ENCODE measurements around the gene NAT14.

The NAT14 gene

GRCh38 chr19:55453511-55454260, 31.3 kb upstream of the NAT14 start:
- DNase-seq (ENCODE audit: low read depth), result no peak

DNA sequence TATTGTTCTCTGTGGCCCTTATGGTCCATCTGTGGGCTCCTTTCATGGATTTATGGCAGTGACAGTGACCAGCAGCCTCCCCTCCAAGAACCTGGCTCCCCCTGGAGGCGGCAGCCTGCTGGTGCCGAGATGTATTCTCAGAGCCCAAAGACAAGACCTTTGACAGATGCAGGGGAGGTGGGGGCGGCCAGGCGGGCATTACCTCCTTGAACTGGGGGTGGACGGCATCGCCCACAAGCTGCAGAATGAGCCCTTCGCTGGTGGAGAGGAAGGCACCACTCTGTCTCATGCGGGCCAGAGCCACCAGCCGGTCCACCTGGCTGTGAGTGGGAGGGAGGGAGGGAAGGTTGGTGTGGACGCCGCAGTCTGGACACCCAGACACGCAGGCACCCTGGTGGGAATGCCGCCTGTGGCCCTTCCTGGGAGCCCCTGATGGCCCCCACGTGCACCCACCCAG, 30.2 kb upstream of the NAT14 start:
- no peak for DNase-seq (ENCODE audit: low read depth)

DNA sequence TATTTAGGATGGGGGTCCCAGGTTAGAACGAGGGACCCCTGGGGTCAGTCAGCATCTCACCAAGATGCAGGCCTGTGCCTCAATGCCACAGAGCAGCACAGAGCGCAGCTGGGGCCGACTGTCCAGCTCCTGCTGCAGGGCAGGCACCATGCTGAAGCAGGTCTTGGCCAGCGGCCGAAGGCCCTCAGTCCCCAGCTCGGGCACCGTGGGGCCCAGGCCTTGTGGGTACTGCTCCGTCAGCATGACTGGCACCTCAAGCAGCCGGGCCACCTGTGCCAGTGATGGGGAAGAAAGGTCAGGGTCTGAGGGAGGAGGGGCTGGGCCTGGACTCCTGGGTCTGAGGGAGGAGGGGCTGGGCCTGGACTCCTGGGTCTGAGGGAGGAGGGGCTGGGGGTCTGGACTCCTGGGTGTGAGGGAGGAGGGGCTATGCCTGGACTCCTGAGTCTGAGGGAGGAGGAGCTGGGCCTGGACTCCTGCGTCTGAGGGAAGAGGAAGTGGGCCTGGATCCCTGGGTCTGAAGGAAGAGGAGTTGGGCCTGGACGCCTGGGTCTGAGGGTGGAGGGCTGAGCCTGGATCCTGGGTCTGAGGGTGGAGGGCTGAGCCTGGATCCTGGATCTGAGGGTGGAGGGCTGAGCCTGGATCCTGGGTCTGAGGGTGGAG, 29.3 kb upstream of the NAT14 start:
- no peak for DNase-seq (ENCODE audit: low read depth)

DNA sequence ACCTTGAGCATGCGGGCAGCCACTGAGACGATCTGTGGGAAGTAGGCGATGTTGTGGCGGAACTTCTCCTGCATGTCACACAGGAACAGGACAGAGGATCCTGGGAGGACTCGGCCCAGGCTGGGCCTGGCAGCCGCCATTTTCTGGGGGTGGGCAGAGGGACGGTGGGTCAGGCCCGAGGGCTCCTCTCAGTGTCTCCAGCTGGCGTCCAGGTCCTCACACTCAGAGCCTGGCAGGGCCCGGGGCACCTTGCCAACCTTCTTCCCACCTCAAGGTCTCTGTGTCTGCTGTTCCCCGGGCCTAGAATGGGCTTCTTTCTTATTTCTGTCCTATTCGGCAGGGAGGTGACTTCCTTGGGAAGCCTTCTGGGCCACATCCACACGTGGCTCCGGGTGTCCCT, 28.6 kb upstream of the NAT14 start:
- no peak for DNase-seq (ENCODE audit: low read depth)

- no peak for DNase-seq (ENCODE audit: low read depth)
Measured at GRCh38 chr19:55457683-55458457, 27.1 kb upstream of the NAT14 start.

GRCh38 chr19:55459551-55459949, 25.4 kb upstream of the NAT14 start:
- DNase-seq (ENCODE audit: low read depth), result no peak

DNA sequence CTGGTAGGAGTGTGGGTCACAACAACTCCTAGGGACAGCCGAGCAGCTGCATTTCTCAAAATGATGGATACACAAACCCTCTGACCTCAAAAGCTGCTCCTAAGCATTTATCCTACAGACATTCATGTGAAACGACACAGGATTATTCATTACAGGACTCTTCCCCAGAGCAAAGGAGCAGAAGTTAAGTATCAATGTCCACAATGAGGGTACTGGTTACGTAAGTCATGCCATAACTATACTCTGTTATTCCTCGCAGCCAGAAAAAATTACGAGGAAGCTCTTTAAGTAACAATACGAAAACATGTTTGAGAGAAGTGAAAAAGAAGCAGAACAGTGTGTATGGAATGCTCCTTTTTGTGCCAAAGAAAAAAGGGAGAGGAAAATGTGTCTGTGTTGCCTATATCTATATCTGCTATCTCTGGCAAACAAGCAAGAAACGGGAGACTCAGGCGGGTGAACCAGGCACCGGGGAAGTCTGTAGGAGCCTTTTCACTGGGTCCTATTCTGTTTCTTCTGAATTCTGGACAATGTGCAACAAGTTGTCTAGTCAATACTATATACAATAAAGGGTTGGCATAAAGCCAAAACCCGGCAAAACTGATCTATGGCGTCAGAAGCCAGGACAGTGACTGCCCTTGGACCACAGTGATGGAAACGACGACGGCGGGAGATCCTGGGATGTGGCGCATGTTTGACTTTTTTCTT, 24.9 kb upstream of the NAT14 start:
- no peak for DNase-seq (ENCODE audit: low read depth)

- no peak for DNase-seq (ENCODE audit: low read depth)
Measured at GRCh38 chr19:55460670-55461258, 24.2 kb upstream of the NAT14 start.

- DNase-seq (ENCODE audit: low read depth), result peak; percentile 98
Measured at GRCh38 chr19:55461259-55461973, 23.6 kb upstream of the NAT14 start, which contains the start of gene ISOC2. ISOC2 (minus strand) TSS chr19:55461642; CDS start chr19:55456486, 5,156 bp downstream.

DNA sequence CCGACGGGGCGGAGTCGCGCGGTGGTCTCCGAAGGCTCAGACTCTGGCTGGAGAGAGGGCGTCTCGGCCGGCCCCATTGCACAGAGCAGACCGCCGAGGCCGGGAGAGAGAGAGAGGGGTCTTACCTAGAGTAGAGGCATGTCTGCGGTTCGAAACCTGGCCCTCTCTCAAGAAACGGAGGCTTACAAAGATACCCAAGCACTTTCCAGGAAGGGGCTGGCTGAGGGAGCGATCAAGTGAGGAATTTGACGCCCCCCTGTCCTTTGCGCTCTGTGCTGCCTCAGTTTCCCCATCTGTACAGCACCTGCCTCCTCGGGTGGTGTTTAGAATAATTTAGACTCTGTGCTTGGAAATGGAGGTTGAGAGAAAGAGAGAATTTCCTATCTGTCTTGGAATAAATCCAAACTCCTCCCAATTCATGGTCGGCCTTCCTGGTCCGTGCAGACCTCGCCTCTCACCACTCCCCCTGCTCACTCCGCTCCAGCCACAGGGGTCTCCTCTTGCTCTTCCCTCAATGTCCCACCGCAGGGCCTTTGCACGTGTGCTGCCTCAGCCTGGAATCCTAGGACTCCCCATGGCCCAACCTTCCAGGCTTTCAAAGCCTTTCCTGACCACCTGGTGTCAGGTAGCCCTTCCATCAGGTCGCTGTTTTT, 22.9 kb upstream of the NAT14 start:
- no peak for DNase-seq (ENCODE audit: low read depth)

- no peak for DNase-seq (ENCODE audit: low read depth)
Measured at GRCh38 chr19:55462722-55463121, 22.3 kb upstream of the NAT14 start.

- no peak for DNase-seq (ENCODE audit: low read depth)
Measured at GRCh38 chr19:55463583-55464031, 21.4 kb upstream of the NAT14 start.

GRCh38 chr19:55464039-55464661, 20.8 kb upstream of the NAT14 start:
- no peak for DNase-seq (ENCODE audit: low read depth)

- no peak for DNase-seq (ENCODE audit: low read depth)
Measured at GRCh38 chr19:55464662-55465054, 20.3 kb upstream of the NAT14 start, which contains the start of gene C19orf85. C19orf85 (minus strand) TSS chr19:55464751; CDS start chr19:55464554, 197 bp downstream.

GRCh38 chr19:55465460-55466240, 19.3 kb upstream of the NAT14 start:
- DNase-seq (ENCODE audit: low read depth), result no peak

DNA sequence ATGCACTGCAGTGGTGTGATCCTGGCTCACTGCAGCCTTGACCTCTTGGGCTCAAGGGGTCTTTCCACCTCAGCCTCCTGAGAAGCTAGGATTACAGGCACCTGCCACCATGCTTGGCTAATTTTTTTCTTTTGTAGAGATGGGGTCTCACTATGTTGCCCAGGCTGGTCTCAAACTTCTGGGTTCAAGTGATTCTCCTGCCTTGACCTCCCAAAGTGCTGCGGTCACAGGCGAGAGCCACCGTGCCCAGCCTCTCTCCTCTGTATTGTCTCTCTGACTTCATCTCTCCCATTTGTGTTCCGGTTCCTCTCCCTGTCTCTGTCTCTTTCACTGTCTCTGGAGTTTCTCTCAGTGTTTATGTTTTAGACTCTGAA, 18.8 kb upstream of the NAT14 start:
- no peak for DNase-seq (ENCODE audit: low read depth)

DNA sequence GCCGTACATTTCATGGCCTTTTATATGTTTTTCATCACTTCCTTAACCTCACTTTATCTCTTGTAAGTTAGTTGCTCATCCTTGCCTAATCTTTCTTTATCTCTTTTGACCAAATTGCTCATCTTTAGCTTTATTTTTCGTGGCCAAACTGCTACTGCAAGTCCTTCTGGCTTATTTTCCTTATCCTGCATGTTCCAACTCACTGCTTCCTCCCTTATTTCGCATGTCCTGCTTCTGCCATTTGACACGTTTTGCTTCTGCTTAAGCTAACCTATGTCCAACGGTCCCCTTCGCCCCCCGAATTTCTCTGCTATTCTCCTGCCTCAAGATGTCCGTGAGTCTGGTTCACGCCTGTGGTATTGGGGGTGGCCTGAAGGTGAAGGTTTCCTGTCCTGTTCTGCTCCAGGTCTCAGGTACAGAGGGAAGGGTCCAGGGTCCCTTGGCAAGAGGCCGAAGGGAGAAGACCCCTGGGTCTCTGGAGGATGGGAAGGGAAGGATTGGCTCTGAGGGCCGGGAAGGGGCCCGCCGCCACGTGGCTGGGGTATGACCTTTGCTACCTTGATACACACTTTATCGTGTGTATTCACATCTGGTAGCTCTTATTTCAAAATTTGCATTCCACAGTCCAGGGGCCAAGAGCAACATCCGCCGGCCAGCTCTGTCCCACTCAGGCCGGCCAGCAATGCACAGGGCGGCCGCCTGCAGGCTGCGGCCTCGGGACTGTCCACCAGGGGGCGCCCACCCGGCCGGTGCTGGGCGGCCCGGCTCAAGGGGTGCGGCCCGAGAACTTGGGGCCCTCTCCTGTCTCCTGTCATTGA, 17.5 kb upstream of the NAT14 start:
- no peak for DNase-seq (ENCODE audit: low read depth)

DNA sequence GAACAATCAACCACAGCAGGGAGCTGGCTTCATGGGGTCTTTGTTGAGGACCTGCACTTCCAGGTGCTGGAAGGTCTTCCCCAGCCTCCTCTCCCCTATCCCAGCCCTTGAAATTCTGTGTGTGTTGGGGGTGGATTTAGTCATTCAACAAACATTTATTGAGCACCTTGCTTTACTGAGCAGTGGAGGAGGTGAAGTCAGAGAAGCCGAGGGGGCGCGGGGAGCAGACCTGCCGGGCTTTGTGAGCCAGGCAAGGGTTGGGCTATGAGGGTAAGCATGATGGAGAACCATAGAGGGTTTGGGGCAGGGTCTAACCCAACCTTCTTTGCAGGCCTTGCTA, 17.0 kb upstream of the NAT14 start:
- DNase-seq (ENCODE audit: low read depth), result no peak
